Subcutaneous adipose tissue (tissue), 4 donors: ENCODE data around the gene SLC6A6. TPM values are rescaled to one million over a fixed set of nuclear protein-coding genes. Genes with fewer than 3 reads are reported as not detected.

ENCODE experiments used
- CTCF ChIP-seq: fragments of 450-650 bp; IDR thresholded peaks from one replicate; pipeline ENCODE4 v1.5.1; 2016; ENCODE audit warnings: low read depth, mild to moderate bottlenecking, control low read depth, antibody characterized with exemption, moderate library complexity
- total RNA-seq, 4 donors: library from RNA; depleted of rRNA; stranded (reverse); fragments of >200 nt; gene quantifications; one replicate each; pipeline ENCODE4 v1.1.0, GENCODE V29; 2016

The SLC6A6 gene
- total RNA-seq, 4 donors from 2014 or later, result 20.5 to 64.8 (median 30.7) TPM

DNA sequence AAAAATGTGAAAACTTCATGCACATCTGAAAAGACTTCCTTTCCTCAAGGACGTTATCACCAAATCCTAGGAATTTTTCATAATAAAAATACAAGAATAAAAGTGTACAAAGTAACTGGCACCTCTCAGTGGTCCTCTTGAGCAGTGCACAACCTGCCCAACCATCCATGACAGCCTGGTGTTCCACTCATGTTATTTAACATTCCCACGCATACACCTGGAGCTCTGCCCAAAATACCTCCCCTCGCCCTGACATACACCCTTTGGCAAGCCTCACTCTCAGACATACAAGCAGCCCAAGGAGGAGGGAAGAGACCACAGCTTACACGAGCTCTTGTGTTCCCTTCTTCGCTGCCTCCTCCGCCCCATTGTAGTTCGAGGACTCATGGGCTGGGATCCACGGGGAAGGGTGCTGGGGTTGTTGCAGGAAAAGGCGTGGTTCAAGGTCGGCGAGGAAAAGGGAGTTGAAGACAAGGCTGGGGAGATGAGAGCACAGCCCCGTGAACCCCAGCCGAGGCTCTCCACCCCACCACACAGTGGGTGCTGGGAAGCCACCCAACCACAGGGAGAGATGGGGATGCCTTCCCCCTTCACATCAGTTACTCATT lies 114.4 kb downstream of the SLC6A6 start:
- TF ChIP-seq CTCF, result no peak

GRCh38 chr3:14517601-14518431 lies 115.4 kb downstream of the SLC6A6 start:
- TF ChIP-seq CTCF, result no peak

- TF ChIP-seq CTCF, result no peak
These were observed 116.0 kb downstream of the SLC6A6 start for GRCh38 chr3:14518432-14518802.

- TF ChIP-seq CTCF, result no peak
These were observed 116.5 kb downstream of the SLC6A6 start for GRCh38 chr3:14518893-14519292.

DNA sequence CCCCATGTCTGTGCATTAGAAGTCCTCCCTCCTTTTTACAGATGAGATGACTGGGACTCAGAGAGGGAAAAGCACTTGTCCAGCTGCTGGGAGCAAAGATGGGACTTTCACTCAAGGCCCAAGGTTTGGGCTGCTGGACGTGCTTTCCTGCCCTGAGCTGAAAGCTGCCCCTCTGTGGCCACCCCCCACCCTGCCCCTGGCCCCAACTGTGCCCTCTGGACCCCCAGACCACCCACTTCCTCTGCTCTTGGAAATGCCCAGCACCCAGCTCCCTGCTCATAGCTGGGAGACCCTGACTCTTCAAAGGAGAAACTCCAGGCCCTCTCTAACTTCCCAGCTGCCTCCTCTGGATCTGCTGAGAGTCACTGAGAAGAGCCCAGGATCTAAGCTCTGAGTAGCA lies 117.0 kb downstream of the SLC6A6 start:
- no peak for TF ChIP-seq CTCF

- no peak for TF ChIP-seq CTCF
These were observed 117.7 kb downstream of the SLC6A6 start for GRCh38 chr3:14520149-14520548.

DNA sequence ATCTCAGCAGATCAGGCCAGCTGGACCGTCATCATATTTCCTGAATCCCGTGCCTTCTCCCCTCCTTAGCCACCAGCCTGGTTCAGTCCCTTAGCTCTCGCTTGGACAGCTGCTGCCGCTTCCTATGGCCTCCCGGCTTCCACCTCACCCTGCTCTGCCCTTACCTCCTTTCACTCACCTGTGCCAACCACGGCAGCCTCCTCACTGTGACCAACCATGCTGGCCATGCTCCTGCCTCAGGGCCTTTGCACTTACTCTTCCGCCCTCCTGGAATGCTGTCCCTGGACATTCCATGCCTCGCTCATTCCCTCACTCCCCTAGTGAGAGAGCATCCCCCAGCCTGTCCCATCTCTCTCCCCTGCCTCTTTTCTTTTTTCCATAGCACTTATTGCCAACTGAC lies 118.6 kb downstream of the SLC6A6 start:
- no peak for TF ChIP-seq CTCF
